Rectal smooth muscle tissue (tissue), 1 donor: ENCODE results near the gene NOX5.

Experiments used
- H3K27ac ChIP-seq: one replicate; pipeline ENCODE4 v1.7.0; 2013; ENCODE audit warnings: low read depth, low read length, inconsistent platforms
- H3K27me3 ChIP-seq: one replicate; pipeline ENCODE4 v1.7.0; 2013; ENCODE audit warnings: low read length; ENCODE audit not compliant: control insufficient read depth, insufficient read depth
- H3K36me3 ChIP-seq: one replicate; pipeline ENCODE4 v1.7.0; 2013; ENCODE audit warnings: low read length; ENCODE audit not compliant: control insufficient read depth, insufficient read depth
- H3K4me1 ChIP-seq: one replicate; pipeline ENCODE4 v1.7.0; 2013; ENCODE audit warnings: low read length; ENCODE audit not compliant: control insufficient read depth, insufficient read depth
- H3K4me3 ChIP-seq: one replicate; pipeline ENCODE4 v1.7.0; 2013; ENCODE audit warnings: low read length
- H3K9ac ChIP-seq: one replicate; pipeline ENCODE4 v1.7.0; 2013; ENCODE audit warnings: low read length

Gene NOX5

DNA sequence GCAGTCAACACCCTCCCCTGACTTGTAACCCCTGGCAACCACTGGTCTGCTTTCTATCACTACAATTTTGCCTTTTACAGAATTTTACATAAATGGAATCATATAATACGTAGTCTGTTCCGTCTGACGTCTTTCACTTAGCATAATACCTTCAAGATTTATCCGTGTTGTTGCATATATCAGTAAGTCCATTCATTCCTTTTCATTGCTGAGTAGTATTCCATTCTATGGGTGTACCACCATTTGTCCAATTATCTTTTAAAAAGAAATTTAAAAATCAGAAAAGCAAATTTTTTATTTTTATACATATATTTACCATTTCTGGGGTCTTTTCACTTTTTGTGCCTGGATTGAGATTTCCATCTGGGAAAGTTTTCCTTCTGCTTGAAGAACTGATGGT is 35.5 kb downstream of the NOX5 start:
- no peaks in the 10 kb centered on the region for H3K4me1 ChIP-seq
- no peak overlapping the region for H3K9ac ChIP-seq
- H3K27ac ChIP-seq: no peak overlapping the region
- no peaks in the 10 kb centered on the region for H3K36me3 ChIP-seq
- no peaks in the 10 kb centered on the region for H3K27me3 ChIP-seq
- no peak overlapping the region for H3K4me3 ChIP-seq

GRCh38 chr15:69055251-69055650 is 40.8 kb downstream of the NOX5 start:
- no peak overlapping the region for H3K4me3 ChIP-seq

GRCh38 chr15:69056365-69056764 is 41.9 kb downstream of the NOX5 start:
- Histone ChIP-seq H3K27me3 (no peaks in the 10 kb centered on the region), H3K9ac (no peak overlapping the region), H3K36me3 (no peaks in the 10 kb centered on the region), H3K4me1 (no peaks in the 10 kb centered on the region), H3K4me3 (no peak overlapping the region), H3K27ac (no peak overlapping the region)

More at GRCh38 chr15:69055251-69055650, 40.8 kb downstream of the NOX5 start:
- Histone ChIP-seq H3K36me3 (no peaks in the 10 kb centered on the region), H3K9ac (no peak overlapping the region), H3K27me3 (no peaks in the 10 kb centered on the region), H3K27ac (no peak overlapping the region), H3K4me1 (no peaks in the 10 kb centered on the region)

- no peaks in the 10 kb centered on the region for H3K4me1 ChIP-seq
- no peak overlapping the region for H3K4me3 ChIP-seq
- no peaks in the 10 kb centered on the region for H3K27me3 ChIP-seq
- H3K9ac ChIP-seq: no peak overlapping the region
- no peaks in the 10 kb centered on the region for H3K36me3 ChIP-seq
- H3K27ac ChIP-seq: no peak overlapping the region
Measured at GRCh38 chr15:69058830-69059556, 44.5 kb downstream of the NOX5 start.

- H3K27ac ChIP-seq: no peak overlapping the region
- no peak overlapping the region for H3K9ac ChIP-seq
- H3K4me3 ChIP-seq: no peak overlapping the region
- H3K4me1 ChIP-seq: no peaks in the 10 kb centered on the region
- H3K36me3 ChIP-seq: no peaks in the 10 kb centered on the region
- H3K27me3 ChIP-seq: no peaks in the 10 kb centered on the region
Measured at GRCh38 chr15:69059557-69059943, 45.1 kb downstream of the NOX5 start.

DNA sequence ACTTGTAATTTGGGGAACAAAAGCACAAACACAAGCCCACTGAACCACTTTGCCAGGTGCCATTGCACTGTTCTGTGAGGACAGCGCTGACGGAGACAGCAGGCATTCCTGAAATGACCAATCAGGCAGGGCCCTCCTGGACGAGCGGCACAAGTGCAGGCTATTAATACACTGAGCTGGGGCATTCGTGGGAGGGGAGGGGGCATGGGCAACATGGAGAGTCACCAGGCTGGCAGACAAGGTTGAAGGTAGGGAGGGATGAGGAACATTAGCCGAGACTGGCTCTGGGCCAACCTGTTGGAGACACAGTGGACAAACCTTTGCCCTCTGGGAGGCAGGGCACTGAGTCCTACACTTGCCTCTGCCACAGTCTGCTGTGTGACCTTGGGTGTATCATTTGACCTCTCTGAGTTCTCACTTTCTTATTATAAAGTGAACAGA is 45.6 kb downstream of the NOX5 start:
- no peaks in the 10 kb centered on the region for H3K36me3 ChIP-seq
- H3K4me3 ChIP-seq: no peak overlapping the region
- no peaks in the 10 kb centered on the region for H3K27me3 ChIP-seq
- H3K27ac ChIP-seq: no peak overlapping the region
- H3K4me1 ChIP-seq: no peaks in the 10 kb centered on the region
- no peak overlapping the region for H3K9ac ChIP-seq

DNA sequence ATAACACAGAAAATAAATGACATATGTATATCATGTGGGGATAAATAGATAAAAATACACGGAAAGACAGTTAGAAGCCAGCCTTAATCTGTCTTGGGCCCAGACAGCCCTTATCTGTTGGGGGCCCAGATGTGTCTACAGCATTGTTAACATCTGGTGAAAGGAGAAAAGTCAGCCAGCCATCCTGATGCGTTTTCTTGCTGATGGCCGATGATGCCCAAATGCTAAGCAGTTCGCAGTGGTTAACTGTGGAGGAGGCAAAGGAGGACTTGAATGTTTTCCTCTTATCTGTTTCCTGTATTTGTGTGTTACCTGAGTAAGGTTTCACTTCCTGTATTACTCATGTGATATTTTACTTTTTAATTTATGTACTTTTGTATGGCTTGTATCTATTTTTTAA is 46.2 kb downstream of the NOX5 start:
- H3K9ac ChIP-seq: no peak overlapping the region
- H3K27me3 ChIP-seq: no peaks in the 10 kb centered on the region
- H3K4me1 ChIP-seq: no peaks in the 10 kb centered on the region
- H3K36me3 ChIP-seq: no peaks in the 10 kb centered on the region
- H3K27ac ChIP-seq: no peak overlapping the region
- H3K4me3 ChIP-seq: no peak overlapping the region

- Histone ChIP-seq H3K36me3 (no peaks in the 10 kb centered on the region), H3K27ac (no peak overlapping the region)
Measured at GRCh38 chr15:69061414-69061842, 46.9 kb downstream of the NOX5 start.

DNA sequence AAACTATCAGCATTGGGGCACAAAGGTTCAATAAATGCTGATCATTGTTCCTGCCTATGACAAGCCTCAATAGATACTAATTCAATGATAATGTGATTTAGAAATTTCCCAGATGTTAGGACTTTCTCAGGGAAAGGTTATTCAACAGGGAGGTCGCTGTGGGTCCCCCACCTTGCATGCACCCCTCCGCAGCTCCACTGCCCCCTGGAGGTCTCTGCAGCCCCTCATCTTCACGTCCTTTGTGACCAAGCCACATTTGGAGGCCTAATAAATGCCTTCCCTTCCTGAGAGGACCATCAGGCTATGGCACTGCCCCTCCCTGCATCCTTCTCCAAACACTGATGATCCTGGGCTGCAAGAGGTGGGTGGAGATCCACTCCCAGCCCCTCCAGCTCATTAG is 50.2 kb downstream of the NOX5 start:
- no peak overlapping the region for H3K9ac ChIP-seq
- H3K4me3 ChIP-seq: no peak overlapping the region
- no peak overlapping the region for H3K27ac ChIP-seq
- H3K4me1 ChIP-seq: no peaks in the 10 kb centered on the region
- no peaks in the 10 kb centered on the region for H3K36me3 ChIP-seq
- H3K27me3 ChIP-seq: no peaks in the 10 kb centered on the region

More at GRCh38 chr15:69061414-69061842, 46.9 kb downstream of the NOX5 start:
- no peak overlapping the region for H3K4me3 ChIP-seq
- no peak overlapping the region for H3K9ac ChIP-seq
- H3K27me3 ChIP-seq: no peaks in the 10 kb centered on the region
- H3K4me1 ChIP-seq: no peaks in the 10 kb centered on the region

GRCh38 chr15:69066007-69066995 is 51.8 kb downstream of the NOX5 start:
- no peaks in the 10 kb centered on the region for H3K4me1 ChIP-seq
- no peak overlapping the region for H3K27ac ChIP-seq
- H3K27me3 ChIP-seq: no peaks in the 10 kb centered on the region

GRCh38 chr15:69067296-69067695 is 52.8 kb downstream of the NOX5 start:
- no peak overlapping the region for H3K9ac ChIP-seq

More at GRCh38 chr15:69066007-69066995, 51.8 kb downstream of the NOX5 start:
- Histone ChIP-seq H3K9ac (no peak overlapping the region), H3K4me3 (no peak overlapping the region), H3K36me3 (no peaks in the 10 kb centered on the region)

DNA sequence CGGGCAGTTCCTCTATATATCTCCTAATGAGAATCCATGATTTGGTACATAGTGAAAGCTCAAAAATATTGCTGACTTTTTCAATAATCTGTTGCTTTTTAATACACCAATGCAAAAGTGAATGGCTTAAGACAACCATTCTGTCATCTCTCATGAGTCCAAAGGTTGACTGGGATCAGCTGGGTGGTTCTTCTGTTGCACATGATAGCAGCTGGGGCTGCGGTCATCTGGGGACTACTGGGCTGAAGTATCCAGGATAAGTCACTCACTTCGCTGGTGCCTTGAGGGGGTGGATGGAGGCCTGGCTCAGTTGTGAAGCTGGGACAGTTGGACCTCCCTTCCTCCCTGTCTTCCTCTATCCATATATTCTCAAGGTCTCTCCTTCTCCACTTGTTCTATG is 53.7 kb downstream of the NOX5 start:
- no peak overlapping the region for H3K9ac ChIP-seq
- no peaks in the 10 kb centered on the region for H3K27me3 ChIP-seq
- H3K4me3 ChIP-seq: no peak overlapping the region
- no peaks in the 10 kb centered on the region for H3K36me3 ChIP-seq
- H3K27ac ChIP-seq: no peak overlapping the region
- H3K4me1 ChIP-seq: no peaks in the 10 kb centered on the region

More at GRCh38 chr15:69067296-69067695, 52.8 kb downstream of the NOX5 start:
- no peak overlapping the region for H3K4me3 ChIP-seq
- H3K27ac ChIP-seq: no peak overlapping the region
- no peaks in the 10 kb centered on the region for H3K27me3 ChIP-seq
- no peaks in the 10 kb centered on the region for H3K4me1 ChIP-seq
- no peaks in the 10 kb centered on the region for H3K36me3 ChIP-seq
